Lung (tissue), 12 donors: ENCODE data around the gene TCEANC2. TPM values are rescaled to one million over a fixed set of nuclear protein-coding genes. Genes with fewer than 3 reads are reported as not detected.
A peak's percentile ranks its signal among the peaks of the same experiment; 100 is the strongest.
"Not testable (repeated sequence)": the region's sequence is repeated elsewhere in the genome, so short reads cannot be mapped to it uniquely, and the experiment has no call there.

Experiments used
- ATAC-seq: fragments of 200-7000 bp; cut with Tn5 transposase; one replicate; pipeline ENCODE4 v1.9.1; 2020; ENCODE audit warnings: moderate number of reproducible peaks; ENCODE audit not compliant: insufficient read depth, low FRiP score
- DNase-seq, 3 donors: peaks; one replicate each; pipeline ENCODE4 v3.0.0-alpha.2; 2013 to 2017
- H3K27ac ChIP-seq, 2 donors: one replicate each; pipeline ENCODE4 v1.5.1; 2013; ENCODE audit warnings: mild to moderate bottlenecking in 2 of 2, moderate library complexity in 2 of 2, control low read depth in 1 of 2, inconsistent platforms in 1 of 2, low read depth in 1 of 2, low read length in 1 of 2
- H3K27me3 ChIP-seq, 3 donors: one replicate each; pipeline ENCODE4 v1.5.1; 2013; ENCODE audit warnings: low read length in 2 of 3; ENCODE audit not compliant: control insufficient read depth in 3 of 3, insufficient read depth in 3 of 3
- H3K36me3 ChIP-seq, 4 donors: one replicate each; pipeline ENCODE4 v1.5.1; 2013; ENCODE audit warnings: low read length in 4 of 4, mild to moderate bottlenecking in 1 of 4, moderate library complexity in 1 of 4; ENCODE audit not compliant: control insufficient read depth in 4 of 4, insufficient read depth in 4 of 4
- H3K4me1 ChIP-seq, 5 donors: one replicate each; pipeline ENCODE4 v1.5.1; 2013; ENCODE audit warnings: low read length in 5 of 5, mild to moderate bottlenecking in 2 of 5, moderate library complexity in 1 of 5; ENCODE audit not compliant: control insufficient read depth in 5 of 5, insufficient read depth in 5 of 5
- H3K4me3 ChIP-seq: one replicate; pipeline ENCODE4 v1.5.1; 2013; ENCODE audit warnings: mild to moderate bottlenecking, control low read depth, moderate library complexity
- H3K9ac ChIP-seq, 2 donors: one replicate each; pipeline ENCODE4 v1.5.1; 2013; ENCODE audit warnings: low read length in 2 of 2, control low read depth in 1 of 2; ENCODE audit not compliant: insufficient read depth in 1 of 2
- H3K9me3 ChIP-seq, 4 donors: one replicate each; pipeline ENCODE4 v1.5.1; 2013; ENCODE audit warnings: low read length in 3 of 4, mild to moderate bottlenecking in 1 of 4, moderate library complexity in 1 of 4; ENCODE audit not compliant: control insufficient read depth in 4 of 4, insufficient read depth in 3 of 4
- WGBS, 2 donors: extraction: QIAGEN DNeasy Blood & Tissue Kit; methylation state at CpG; one replicate each; pipeline ENCODE4 v1.1.7; 2013; 5-methylcytosine and 5-hydroxymethylcytosine counted together
- polyA plus RNA-seq, 2 donors: library from polyadenylated mRNA; stranded (reverse); fragments of 200-250 nt; gene quantifications; one replicate each; pipeline ENCODE4 v1.2.1, GENCODE V29; 2013
- total RNA-seq, 2 donors: library from RNA; depleted of rRNA in 1 of 2; stranded (reverse); fragments of >200 nt in 1 of 2; gene quantifications; one replicate each; pipeline ENCODE4 v1.2.1, GENCODE V29; 2014 to 2021
- TF ChIP-seq, protein P1 (sequence below): IDR thresholded peaks from 2 replicates; pipeline ENCODE4 v1.5.1; 2012; ENCODE audit warnings: mild to moderate bottlenecking; ENCODE audit errors: control extremely low read depth, extremely low read depth
- donor health status: control.
- donor health status: control.
- donor health status: Bipolar disorder and iron deficiency.
- donor health status: healthy.
- donor health status: DM: yes; HTN: yes; CAD: no.

TCEANC2 gene
- total and polyA plus RNA-seq, 4 donors = 1.7 to 5.3 (median 3.6) TPM

DNA sequence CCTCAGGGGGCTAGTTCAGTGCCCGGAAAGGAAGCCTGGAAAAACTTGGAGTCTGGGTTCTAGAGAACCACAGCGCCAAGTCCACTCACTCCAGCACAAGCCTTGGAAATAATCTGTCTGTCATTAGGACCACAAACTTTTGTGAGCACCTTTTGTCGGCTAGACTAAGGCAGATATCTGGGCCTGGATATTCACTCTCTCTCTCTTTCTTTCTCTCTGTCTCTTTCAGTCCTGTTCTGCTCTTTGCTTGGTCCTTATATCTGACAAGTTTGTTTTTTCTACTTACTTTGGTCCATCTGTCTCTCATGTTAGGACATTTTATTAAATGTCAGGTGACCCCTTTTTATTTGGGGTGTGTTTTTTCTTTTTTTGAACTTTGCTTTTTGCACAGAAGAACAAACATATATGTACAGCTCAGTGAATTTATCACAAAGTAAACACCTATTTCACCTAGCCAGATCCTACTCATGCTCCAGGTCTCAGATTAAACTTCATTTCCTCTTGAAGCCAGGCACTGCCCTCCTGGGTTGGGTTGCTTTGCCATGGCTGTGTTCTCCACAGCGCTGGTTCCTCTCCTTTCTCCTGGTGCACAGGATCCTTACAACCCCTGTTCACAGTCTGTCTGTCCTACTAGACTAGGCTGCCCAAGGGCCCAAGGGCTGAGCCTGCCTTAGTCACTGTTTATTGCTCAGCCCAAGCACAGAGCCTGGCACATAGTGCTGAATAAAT lies 40.8 kb downstream of the TCEANC2 start:
- Histone ChIP-seq H3K4me1 (peaks cover 0 to 18% (median 0%) of the 10 kb centered on the region in 5 donors), H3K27me3 (no peaks in the 10 kb centered on the region), H3K4me3 (no peak overlapping the region), H3K36me3 (no peaks in the 10 kb centered on the region), H3K9ac (no peak overlapping the region), H3K27ac (no peak overlapping the region), H3K9me3 (peaks cover 0 to 2% (median 0%) of the 10 kb centered on the region in 4 donors)
- WGBS, 2 donors = 85 to 87% methylated on average over 4 of the region's 4 CpGs
- TF ChIP-seq, protein P1, sequence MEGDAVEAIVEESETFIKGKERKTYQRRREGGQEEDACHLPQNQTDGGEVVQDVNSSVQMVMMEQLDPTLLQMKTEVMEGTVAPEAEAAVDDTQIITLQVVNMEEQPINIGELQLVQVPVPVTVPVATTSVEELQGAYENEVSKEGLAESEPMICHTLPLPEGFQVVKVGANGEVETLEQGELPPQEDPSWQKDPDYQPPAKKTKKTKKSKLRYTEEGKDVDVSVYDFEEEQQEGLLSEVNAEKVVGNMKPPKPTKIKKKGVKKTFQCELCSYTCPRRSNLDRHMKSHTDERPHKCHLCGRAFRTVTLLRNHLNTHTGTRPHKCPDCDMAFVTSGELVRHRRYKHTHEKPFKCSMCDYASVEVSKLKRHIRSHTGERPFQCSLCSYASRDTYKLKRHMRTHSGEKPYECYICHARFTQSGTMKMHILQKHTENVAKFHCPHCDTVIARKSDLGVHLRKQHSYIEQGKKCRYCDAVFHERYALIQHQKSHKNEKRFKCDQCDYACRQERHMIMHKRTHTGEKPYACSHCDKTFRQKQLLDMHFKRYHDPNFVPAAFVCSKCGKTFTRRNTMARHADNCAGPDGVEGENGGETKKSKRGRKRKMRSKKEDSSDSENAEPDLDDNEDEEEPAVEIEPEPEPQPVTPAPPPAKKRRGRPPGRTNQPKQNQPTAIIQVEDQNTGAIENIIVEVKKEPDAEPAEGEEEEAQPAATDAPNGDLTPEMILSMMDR = no peak
- no peak for ATAC-seq
- no peak for DNase-seq

DNA sequence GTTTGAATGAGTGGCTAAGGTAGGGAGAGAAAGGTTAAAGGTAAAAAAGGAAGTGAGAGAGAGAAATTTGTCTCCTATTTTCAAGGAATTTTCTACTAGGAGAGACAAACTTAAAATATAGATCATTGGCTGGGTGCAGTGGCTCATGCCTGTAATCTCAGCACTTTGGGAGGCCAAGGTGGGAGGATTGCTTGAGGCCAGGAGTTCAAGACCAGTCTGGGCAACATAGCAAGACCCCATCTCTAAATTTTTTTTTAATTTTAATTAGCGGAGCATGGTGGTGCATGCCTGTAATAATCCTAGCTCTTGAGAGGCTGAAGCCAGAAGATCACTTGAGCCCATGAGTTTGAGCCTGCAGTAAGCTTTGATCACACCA lies 41.3 kb downstream of the TCEANC2 start:
- not testable (repeated sequence) for H3K27ac ChIP-seq, H3K9ac ChIP-seq, DNase-seq, H3K9me3 ChIP-seq, ATAC-seq, H3K4me3 ChIP-seq, H3K27me3 ChIP-seq, H3K36me3 ChIP-seq
- peaks cover 0 to 18% (median 0%) of the 10 kb centered on the region in 5 donors for H3K4me1 ChIP-seq
- 56 to 100% methylated on average over 1 of the region's 1 CpG for WGBS, 2 donors

DNA sequence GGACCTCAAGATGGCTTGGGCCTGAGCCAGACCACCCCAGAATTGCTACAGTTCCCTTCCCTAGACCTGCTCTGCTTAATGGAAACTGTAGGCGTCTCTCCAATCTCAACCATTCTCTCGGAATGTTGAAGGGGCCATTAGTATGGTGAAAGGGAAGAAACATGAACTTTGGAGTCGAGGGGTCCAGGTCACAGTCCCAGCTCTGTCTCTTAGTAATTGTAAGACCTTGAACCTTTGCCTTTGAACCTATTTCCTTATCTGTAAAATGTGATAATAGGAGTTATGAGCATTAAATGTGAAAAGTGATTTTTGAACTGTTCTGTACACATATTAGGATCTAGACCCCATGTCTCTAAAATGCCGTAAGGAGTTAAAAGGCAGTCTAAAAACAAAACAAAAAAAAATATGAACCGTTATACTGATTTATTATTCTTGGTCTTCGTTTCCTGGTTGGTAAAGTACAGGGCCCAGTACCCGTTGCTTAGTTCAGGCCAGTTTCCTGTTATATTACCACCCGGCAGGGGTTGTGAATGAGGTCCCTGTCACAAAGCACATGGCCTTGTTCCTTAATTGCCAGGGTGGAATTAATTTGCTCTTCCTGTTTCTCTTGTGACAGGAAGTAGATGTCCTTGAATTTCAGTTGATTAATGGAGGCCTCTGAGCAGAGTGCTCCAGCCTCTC lies 42.3 kb downstream of the TCEANC2 start:
- peaks cover 0 to 18% (median 0%) of the 10 kb centered on the region in 5 donors for H3K4me1 ChIP-seq
- no peaks in the 10 kb centered on the region for H3K27me3 ChIP-seq
- peak in 2 of 3 donors; percentile 37 to 65 for DNase-seq
- TF ChIP-seq, protein P1 = no peak
- H3K27ac ChIP-seq = no peak overlapping the region
- H3K9me3 ChIP-seq = peaks cover 0 to 2% (median 0%) of the 10 kb centered on the region in 4 donors
- no peak overlapping the region for H3K4me3 ChIP-seq
- WGBS, 2 donors = 26 to 46% methylated on average over 8 of the region's 8 CpGs
- no peak for ATAC-seq
- H3K9ac ChIP-seq = no peak overlapping the region
- no peaks in the 10 kb centered on the region for H3K36me3 ChIP-seq

DNA sequence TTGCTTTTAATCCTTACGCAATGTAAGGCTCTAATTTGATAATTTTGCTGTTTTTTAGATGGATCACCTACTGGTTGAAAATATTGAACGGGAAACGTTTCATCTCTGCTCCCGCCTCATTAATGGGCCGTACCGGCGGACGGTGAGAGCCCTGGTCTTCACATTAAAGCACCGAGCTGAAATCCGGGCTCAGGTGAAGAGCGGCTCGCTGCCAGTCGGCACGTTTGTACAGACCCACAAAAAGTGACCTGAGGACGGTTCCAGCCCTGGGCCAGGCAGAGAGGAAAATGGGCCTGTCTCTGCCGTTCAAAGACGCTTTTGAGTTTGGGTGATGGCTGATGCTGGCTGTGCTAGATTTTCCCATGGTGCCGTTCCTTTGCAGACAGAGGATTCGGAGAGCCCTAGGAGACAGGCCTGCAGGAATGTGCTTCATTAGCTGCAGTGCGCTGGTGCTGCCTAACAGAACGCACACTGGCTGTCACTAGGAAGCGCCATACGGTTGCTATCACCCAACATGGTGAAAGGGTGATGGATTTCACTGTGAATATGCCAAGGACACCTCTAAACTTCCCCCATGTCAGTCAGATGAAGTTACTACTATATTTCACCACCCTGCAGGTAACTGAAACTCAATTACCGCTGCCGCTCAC lies 42.9 kb downstream of the TCEANC2 start:
- Histone ChIP-seq H3K9me3 (peaks cover 0 to 2% (median 0%) of the 10 kb centered on the region in 4 donors), H3K4me3 (no peak overlapping the region), H3K4me1 (peaks cover 0 to 18% (median 0%) of the 10 kb centered on the region in 5 donors), H3K9ac (no peak overlapping the region), H3K27me3 (no peaks in the 10 kb centered on the region), H3K36me3 (no peaks in the 10 kb centered on the region), H3K27ac (no peak overlapping the region)
- ATAC-seq (no peak), DNase-seq (peak; percentile 64 to 76 (median 66))
- 38 to 66% methylated on average over 25 of the region's 25 CpGs for WGBS, 2 donors
- TF ChIP-seq, protein P1 = no peak
